Activated T-cell treated with anti-CD3 and anti-CD28 coated beads, Interleukin-2, amount 50 U/mL, for 4 hours (primary cell): Measurements from ENCODE around the gene AHRR. TPM values are rescaled to one million over a fixed set of nuclear protein-coding genes. Genes with fewer than 3 reads are reported as not detected.

ENCODE experiments used
- ATAC-seq, 2 donors: fragments of 200-7000 bp; cut with Tn5 transposase; one replicate each; pipeline ENCODE4 v1.10.0; 2021
- DNase-seq: peaks from one replicate; pipeline ENCODE4 v3.0.0-alpha.2; 2020
- H3K27me3 Mint-ChIP-seq: one replicate; pipeline ENCODE4 v1.8.0; 2021; ENCODE audit warnings: low read depth, mixed read lengths
- H3K36me3 Mint-ChIP-seq: one replicate; pipeline ENCODE4 v1.8.0; 2022; ENCODE audit warnings: mixed read lengths; ENCODE audit not compliant: insufficient read depth
- H3K4me1 Mint-ChIP-seq: one replicate; pipeline ENCODE4 v1.8.0; 2021; ENCODE audit warnings: low read depth, mixed read lengths
- H3K4me3 Mint-ChIP-seq: one replicate; pipeline ENCODE4 v1.8.0; 2021; ENCODE audit warnings: mild to moderate bottlenecking, moderate library complexity, mixed read lengths
- H3K9me3 Mint-ChIP-seq: one replicate; pipeline ENCODE4 v1.8.0; 2021; ENCODE audit warnings: mixed read lengths
- total RNA-seq, 3 donors: library from RNA; stranded (reverse); gene quantifications; one replicate each; pipeline ENCODE4 v1.2.1, GENCODE V29; 2021

Gene AHRR
- total RNA-seq, 3 donors from 2014 or later: 17.2 to 22.8 (median 22.2) TPM

DNA sequence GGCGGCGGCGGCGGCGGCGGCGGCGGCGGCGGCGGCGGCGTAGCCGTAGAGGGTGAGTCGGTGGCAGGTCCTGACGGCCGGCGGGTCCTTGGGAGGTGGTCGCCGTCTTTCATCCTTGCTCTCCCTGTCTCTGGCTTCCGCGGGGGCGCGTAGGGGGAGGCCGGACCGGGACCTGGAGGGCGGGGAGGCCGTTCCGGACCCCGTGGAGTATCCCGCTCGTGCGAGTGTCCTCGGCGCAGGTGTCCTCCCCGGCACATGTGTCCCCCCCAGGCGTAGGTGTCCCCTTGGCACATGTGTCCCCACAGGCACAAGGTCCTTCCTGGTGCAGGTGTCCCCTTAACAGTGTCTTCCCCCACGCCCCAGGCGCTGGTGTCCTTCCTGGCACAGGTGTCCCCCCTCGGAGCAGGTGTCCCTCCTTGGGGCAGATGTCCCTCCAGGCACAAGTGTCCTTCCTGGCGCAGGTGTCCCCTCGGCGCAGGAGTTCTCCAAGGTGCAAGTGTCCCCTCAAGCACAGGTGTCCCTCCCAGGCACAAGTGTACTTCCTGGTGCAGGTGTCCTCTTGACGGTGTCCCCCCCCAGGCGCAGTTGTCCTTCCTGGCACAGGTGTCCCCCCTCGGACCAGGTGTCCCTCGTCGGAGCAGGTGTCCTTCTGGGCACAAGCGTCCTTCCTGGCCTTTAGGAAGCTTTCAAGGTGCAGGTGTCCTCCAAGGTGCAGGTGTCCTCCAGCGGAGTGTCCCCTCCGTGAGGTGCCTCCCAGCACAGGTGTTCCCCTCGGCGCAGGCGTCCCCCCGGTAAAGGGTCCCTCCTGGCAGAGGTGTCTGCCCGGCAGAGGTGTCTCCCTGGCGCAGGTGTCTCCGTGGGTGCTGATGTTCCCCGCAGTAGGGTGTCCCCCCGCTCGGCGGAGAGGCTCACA, 122.0 kb downstream of the AHRR start:
- peaks cover 34% of the 10 kb centered on the region for H3K4me1 Mint-ChIP-seq

DNA sequence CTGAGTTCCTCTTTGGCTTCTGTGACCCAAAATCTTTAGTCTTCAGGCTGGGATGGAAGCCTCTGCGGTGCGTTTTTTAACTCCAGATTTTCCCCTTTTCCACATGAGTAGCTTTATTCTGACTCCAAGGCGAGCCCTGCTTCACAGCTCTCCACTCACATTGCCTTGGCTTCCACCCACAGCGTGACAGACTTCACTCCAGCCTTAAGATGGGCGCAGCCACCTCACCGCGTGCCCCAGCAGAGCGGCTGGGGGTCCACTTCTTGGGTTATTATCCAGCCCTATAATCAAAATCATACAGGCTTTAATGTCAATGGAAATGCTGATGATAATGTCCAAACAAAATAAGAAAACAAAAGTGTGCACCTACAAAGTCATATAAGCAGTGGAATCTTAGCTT, 122.7 kb downstream of the AHRR start:
- no peaks in the 10 kb centered on the region for H3K9me3 Mint-ChIP-seq
- no peaks in the 10 kb centered on the region for H3K27me3 Mint-ChIP-seq
- DNase-seq: peak; percentile 2
- peak overlapping the region; percentile 97 for H3K4me3 Mint-ChIP-seq
- H3K36me3 Mint-ChIP-seq: peaks cover 29% of the 10 kb centered on the region
- H3K4me1 Mint-ChIP-seq: peaks cover 34% of the 10 kb centered on the region
- no peak for ATAC-seq

More for the DNA sequence above, 122.0 kb downstream of the AHRR start:
- Mint-ChIP-seq H3K9me3 (no peaks in the 10 kb centered on the region), H3K4me3 (peak overlapping the region; percentile 97), H3K27me3 (no peaks in the 10 kb centered on the region), H3K36me3 (peaks cover 22% of the 10 kb centered on the region)
- DNase-seq: peak; percentile 19
- ATAC-seq: peak; percentile 38 to 60

DNA sequence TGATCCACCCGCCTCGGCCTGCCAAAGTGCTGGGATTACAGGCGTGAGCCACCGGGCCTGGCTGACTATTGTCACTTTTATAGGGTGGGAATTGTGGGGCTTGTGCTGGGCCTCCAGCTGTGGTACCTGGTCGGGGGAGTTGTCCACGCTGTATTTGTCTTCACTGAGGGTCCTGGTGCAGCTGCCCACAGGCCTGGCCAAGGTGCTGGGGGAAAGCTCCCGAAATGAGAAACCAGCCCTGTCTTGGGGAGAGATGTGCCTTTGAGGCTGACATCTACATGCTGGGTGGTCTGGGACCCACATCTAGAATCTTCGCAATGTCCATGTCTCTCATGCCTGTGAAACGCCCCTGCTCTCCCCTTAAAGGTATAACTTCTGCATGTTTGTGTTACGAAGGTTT, 124.1 kb downstream of the AHRR start:
- Mint-ChIP-seq H3K4me3 (no peak overlapping the region), H3K36me3 (peaks cover 40% of the 10 kb centered on the region), H3K9me3 (peaks cover 3% of the 10 kb centered on the region), H3K4me1 (peaks cover 38% of the 10 kb centered on the region), H3K27me3 (no peaks in the 10 kb centered on the region)
- no peak for ATAC-seq
- no peak for DNase-seq

DNA sequence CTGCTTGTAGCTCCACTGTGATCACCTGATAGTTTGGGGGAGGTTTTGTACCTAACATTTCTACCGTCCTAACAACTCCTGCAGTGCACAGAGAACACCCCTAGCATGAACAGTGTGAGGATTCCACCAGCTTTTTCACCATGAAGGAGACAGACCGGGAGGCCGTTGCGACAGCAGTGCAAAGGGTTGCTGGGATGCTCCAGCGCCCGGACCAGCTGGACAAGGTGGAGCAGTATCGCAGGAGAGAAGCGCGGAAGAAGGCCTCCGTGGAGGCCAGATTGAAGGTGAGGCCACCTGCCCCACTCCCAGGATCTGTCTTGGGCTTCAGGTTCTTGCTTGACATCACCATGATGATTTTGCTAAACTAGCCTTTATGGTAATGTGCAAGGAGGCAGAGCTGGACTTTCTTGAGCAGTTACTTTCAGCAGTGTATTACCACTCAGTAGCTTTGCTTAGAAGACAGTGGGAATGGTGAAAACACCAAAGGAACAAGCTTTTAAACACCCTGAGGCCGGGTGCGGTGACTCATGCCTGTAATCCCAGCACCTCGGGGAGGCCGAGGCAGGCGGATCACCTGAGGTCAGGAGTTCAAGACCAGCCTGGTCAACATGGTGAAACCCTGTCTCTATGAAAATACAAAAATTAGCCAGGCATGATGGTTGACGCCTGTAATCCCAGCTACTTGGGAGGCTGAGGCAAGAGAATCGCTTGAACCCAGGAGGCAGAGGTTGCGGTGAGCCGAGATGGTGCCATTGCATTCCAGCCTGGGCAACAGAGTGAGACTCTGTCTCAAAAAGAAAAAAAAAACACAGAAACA, 124.8 kb downstream of the AHRR start:
- ATAC-seq (no peak), DNase-seq (no peak)
- Mint-ChIP-seq H3K4me1 (peaks cover 38% of the 10 kb centered on the region), H3K4me3 (peak overlapping the region; percentile 24), H3K36me3 (peaks cover 47% of the 10 kb centered on the region), H3K27me3 (no peaks in the 10 kb centered on the region), H3K9me3 (peaks cover 4% of the 10 kb centered on the region)

DNA sequence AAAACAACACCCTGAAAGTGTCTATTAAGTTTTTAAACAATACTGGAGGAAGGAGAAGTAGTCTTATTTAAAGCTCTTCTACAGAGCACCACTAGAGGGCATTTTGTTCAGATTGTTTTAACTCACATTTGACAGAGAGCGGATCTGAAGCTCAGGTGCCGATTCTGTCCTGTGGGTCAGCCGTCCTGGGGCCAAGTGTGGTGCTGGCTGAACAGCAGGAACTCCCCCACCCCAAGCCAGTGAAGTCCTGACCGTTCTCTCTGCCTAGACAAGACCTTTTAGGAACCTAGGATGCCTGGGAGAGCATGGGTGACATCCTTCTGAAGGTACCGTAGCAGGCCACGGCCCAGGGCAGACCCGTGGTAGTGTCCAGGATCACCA, 125.4 kb downstream of the AHRR start:
- Mint-ChIP-seq H3K9me3 (peaks cover 9% of the 10 kb centered on the region), H3K4me3 (peak overlapping the region; percentile 24), H3K4me1 (peaks cover 38% of the 10 kb centered on the region), H3K36me3 (peaks cover 53% of the 10 kb centered on the region), H3K27me3 (no peaks in the 10 kb centered on the region)
- DNase-seq (no peak), ATAC-seq (no peak)

DNA sequence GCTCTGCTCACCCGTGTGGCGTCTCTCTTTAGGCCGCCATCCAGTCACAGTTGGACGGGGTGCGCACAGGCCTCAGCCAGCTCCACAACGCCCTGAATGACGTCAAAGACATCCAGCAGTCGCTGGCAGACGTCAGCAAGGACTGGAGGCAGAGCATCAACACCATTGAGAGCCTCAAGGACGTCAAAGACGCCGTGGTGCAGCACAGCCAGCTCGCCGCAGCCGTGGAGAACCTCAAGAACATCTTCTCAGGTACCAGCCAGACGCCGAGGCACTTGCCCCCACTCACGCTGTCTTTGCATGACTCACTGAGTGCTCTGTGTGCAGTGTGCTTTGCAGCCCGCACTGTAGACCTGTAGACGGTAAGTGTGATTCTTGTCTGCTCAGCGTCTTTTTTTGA, 126.0 kb downstream of the AHRR start:
- DNase-seq (no peak), ATAC-seq (no peak)
- Mint-ChIP-seq H3K4me3 (no peak overlapping the region), H3K4me1 (peaks cover 40% of the 10 kb centered on the region), H3K27me3 (no peaks in the 10 kb centered on the region), H3K9me3 (peaks cover 16% of the 10 kb centered on the region), H3K36me3 (peaks cover 59% of the 10 kb centered on the region)

DNA sequence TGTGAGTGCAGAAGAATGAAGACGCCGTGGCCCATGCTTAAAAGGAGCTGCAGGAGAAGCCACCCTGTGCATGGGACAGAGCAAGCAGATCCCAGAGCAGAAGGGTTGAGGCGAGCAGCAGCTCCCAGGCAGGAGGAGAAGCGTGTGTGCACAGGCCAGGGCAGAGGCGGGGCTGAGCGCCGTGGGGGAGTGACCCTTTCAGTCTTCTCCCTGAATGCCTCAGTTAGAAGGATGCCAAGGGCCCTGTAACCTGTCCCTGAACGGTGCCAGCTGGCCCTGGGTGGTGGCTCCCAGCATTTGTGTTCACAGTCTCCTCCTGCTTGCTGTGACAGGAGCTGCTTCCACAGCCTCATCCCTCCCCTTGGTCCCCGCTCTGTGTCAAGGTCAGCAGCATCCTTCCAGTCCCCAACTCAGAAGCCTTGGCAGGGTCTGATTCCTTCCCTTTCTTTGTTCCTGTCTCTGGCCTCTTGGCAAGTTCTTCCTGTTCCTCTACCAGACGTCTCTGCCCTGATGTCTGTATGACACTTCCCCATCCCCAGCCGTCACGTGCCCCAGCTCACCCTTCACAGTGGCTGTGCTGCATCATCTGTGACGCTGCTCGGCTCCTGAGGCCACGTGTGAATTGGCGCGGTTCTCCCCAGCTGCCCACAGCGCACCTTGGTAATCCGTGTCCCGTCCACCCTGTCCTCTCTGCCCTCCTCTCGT, 126.7 kb downstream of the AHRR start:
- Mint-ChIP-seq H3K4me1 (peaks cover 46% of the 10 kb centered on the region), H3K4me3 (no peak overlapping the region), H3K9me3 (peaks cover 20% of the 10 kb centered on the region), H3K27me3 (no peaks in the 10 kb centered on the region), H3K36me3 (peaks cover 67% of the 10 kb centered on the region)
- ATAC-seq: no peak
- DNase-seq: no peak

DNA sequence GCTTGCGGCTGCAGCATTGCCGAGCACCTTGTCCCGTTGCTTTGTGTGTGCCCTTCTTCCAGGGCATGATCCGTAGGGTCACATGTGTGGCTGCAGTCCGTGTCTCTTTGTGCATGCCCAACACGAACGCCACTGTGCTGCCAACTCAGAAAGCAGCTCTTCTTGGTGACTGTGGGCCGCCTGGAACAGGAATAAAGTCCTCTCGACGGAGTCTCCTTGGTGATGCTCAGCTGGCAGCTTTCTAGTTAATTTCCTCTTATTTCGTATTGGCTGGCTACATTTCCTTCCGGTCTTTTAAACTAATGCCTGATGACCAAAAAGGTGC, 127.2 kb downstream of the AHRR start:
- H3K27me3 Mint-ChIP-seq: no peaks in the 10 kb centered on the region
- H3K4me3 Mint-ChIP-seq: no peak overlapping the region
- peaks cover 48% of the 10 kb centered on the region for H3K4me1 Mint-ChIP-seq
- ATAC-seq: no peak
- DNase-seq: no peak
- peaks cover 20% of the 10 kb centered on the region for H3K9me3 Mint-ChIP-seq
- peaks cover 72% of the 10 kb centered on the region for H3K36me3 Mint-ChIP-seq

DNA sequence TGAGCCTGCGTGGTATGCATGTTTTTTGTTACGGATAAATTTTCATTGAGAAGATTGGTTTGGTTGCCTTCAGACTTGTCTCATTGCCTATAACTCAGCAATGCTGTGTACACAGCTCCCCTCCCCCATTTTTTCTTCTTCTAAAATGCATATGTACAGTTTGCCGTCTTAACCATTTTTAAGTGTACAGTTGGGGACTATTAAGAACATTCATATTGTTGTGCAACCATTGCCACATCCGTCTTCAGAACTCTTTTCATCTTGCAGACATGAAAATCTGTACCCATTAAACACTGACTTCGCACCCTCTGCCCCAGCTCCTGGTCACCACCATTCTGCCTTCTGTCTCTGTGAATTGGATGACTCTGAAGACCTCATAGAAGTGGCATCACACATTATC, 127.6 kb downstream of the AHRR start:
- Mint-ChIP-seq H3K36me3 (peaks cover 74% of the 10 kb centered on the region), H3K27me3 (no peaks in the 10 kb centered on the region), H3K9me3 (peaks cover 20% of the 10 kb centered on the region), H3K4me1 (peaks cover 49% of the 10 kb centered on the region), H3K4me3 (no peak overlapping the region)
- DNase-seq (no peak), ATAC-seq (no peak)

DNA sequence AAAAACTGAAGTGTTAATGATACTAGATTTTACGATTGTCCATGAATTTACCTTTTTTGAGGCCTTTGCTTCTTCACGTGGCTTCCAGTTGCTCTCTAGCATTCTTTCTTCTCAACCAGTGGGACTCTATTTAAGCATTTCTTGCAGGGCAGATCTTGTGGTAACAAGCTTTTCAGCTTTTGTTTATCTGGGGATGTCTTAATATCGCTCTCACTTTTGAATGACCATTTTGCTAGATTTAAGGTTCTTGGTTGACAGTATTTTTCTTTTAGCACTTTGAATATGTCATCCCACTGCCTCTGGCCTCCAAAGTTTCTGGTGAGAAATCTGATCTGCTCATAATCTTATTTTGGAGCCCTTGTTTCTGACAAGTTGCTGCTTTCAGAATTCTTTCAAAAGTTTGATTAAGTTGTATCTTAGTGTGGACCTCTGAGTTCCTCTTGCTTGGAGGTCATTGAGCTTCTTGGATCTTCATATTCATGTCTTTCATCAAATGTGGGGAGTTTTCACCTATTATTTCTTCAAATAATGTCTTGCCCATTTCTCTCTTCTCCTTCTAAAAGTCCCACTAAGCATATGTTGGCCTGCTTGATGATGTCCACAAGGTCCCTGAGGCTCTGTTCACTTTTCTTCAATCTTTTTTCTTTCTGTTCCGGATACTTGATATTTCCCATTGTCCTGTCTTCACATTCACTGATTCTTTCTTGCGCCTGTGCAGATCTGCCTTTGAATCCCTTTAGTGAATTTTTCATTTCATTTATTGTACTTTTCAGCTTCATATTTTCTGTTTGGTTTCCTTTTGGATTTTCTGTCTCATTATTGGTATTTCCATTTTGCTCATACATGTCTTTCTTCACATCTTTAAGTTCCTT, 130.3 kb downstream of the AHRR start:
- H3K27me3 Mint-ChIP-seq: no peaks in the 10 kb centered on the region
- H3K9me3 Mint-ChIP-seq: peaks cover 20% of the 10 kb centered on the region
- peaks cover 37% of the 10 kb centered on the region for H3K4me1 Mint-ChIP-seq
- ATAC-seq: no peak
- peaks cover 78% of the 10 kb centered on the region for H3K36me3 Mint-ChIP-seq
- no peak overlapping the region for H3K4me3 Mint-ChIP-seq
- no peak for DNase-seq

DNA sequence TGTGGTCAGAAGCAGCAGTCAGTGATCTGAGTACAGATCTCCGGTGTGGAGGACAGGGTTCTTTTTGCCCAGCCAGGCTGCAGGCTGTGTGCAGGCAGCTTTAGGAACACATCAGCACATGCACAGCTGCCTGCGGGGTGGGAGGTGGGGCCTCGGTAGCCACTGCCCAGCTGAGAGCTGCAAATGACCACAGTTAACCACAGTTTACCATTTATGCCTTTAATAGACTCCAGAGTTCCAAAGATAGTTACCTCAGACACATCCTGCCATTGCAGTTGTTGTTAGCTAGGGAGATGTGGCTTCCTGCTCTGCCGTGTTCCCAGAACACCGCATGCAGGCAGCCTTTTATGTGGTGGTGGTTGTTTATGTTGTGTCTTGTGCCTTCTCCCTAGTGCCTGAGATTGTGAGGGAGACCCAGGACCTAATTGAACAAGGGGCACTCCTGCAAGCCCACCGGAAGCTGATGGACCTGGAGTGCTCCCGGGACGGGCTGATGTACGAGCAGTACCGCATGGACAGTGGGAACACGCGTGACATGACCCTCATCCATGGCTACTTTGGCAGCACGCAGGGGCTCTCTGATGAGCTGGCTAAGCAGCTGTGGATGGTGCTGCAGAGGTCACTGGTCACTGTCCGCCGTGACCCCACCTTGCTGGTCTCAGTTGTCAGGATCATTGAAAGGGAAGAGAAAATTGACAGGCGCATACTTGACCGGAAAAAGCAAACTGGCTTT, 131.6 kb downstream of the AHRR start:
- no peak for ATAC-seq
- peaks cover 20% of the 10 kb centered on the region for H3K9me3 Mint-ChIP-seq
- H3K4me3 Mint-ChIP-seq: no peak overlapping the region
- H3K36me3 Mint-ChIP-seq: peaks cover 80% of the 10 kb centered on the region
- DNase-seq: no peak
- no peaks in the 10 kb centered on the region for H3K27me3 Mint-ChIP-seq
- peaks cover 35% of the 10 kb centered on the region for H3K4me1 Mint-ChIP-seq

DNA sequence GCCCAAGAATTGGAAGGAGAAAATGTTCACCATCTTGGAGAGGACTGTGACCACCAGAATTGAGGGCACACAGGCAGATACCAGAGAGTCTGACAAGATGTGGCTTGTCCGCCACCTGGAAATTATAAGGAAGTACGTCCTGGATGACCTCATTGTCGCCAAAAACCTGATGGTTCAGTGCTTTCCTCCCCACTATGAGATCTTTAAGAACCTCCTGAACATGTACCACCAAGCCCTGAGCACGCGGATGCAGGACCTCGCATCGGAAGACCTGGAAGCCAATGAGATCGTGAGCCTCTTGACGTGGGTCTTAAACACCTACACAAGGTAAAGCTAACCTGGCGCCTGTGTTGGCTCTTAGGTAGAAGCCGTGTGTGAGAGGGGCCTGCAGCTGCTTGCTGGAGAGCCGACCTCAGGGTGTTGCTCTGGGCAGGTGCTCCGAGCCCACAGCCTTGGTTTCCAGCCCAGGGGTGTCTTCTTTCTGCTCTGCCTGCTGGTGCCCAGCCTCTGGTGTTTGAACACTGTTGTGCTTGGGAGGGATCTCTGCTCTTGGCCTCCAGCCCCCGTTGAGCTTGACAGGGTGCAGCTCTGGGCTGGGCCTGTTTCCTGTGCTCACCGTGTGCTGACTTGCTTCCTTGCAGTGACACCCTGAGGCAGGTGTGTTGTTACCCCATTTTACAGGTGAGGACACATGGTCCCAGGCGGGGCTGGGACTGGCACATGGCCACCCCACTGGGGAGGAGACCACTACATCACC, 132.4 kb downstream of the AHRR start:
- Mint-ChIP-seq H3K4me1 (peaks cover 42% of the 10 kb centered on the region), H3K36me3 (peaks cover 81% of the 10 kb centered on the region), H3K4me3 (no peak overlapping the region), H3K9me3 (peaks cover 20% of the 10 kb centered on the region), H3K27me3 (no peaks in the 10 kb centered on the region)
- ATAC-seq: no peak
- DNase-seq: no peak

DNA sequence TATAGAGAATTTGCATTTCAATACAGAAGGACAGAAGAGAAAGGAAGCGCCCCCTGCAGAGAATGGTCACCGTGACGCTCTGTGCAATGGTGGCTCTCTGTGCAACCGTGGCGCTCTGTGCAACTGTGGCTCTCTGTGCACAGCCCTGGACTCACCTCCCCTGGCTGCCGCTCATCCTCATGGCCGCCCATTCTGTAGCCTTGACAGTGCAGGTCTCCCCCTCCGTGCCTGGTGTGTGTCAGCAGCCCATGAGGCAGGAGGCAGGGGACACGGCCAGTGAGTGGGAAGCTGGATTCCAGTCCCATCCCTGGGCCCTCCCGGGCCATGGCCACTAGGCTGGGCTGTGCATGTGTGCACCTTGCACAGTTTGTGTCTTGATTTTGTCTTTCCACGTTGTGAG, 133.4 kb downstream of the AHRR start:
- H3K36me3 Mint-ChIP-seq: peaks cover 81% of the 10 kb centered on the region
- peaks cover 51% of the 10 kb centered on the region for H3K4me1 Mint-ChIP-seq
- no peak for DNase-seq
- no peak overlapping the region for H3K4me3 Mint-ChIP-seq
- peaks cover 20% of the 10 kb centered on the region for H3K9me3 Mint-ChIP-seq
- ATAC-seq: no peak
- H3K27me3 Mint-ChIP-seq: no peaks in the 10 kb centered on the region
